Measurements from ENCODE around the gene CUL1. TPM values are rescaled to one million over a fixed set of nuclear protein-coding genes. Genes with fewer than 3 reads are reported as not detected.

Gene CUL1
- total RNA-seq, 4 donors from 2014 or later, result 73.1 to 87.1 (median 77.8) TPM

- intact Hi-C loops (cut with DNase I), result no loop called here
- Histone ChIP-seq H3K27ac (replicated peaks in 1 of 4) (no peak overlapping the region), H3K27me3 (no peaks in the 10 kb centered on the region), H3K4me3 (no peak overlapping the region), H3K36me3 (no peaks in the 10 kb centered on the region), H3K9me3 (no peaks in the 10 kb centered on the region), H3K4me1 (no peaks in the 10 kb centered on the region)
- WGBS, result 96% methylated on average over 2 of the region's 2 CpGs
- TF ChIP-seq EP300 (IDR thresholded peaks at IDR 0.05), result no peak
- TF ChIP-seq POLR2A (IDR thresholded peaks at IDR 0.05; ENCODE audit: low read depth), result no peak
- no peak for TF ChIP-seq CTCF (IDR thresholded peaks at IDR 0.05)
- TF ChIP-seq POLR2AphosphoS5 (IDR thresholded peaks at IDR 0.05), result no peak
- no peak for DNase-seq (ENCODE audit: extremely low spot score)
Observed at GRCh38 chr7:148834605-148835004, 135.9 kb downstream of the CUL1 start.

- no peaks in the 10 kb centered on the region for H3K9me3 ChIP-seq
- no peak for TF ChIP-seq EP300 (IDR thresholded peaks at IDR 0.05)
- no peak for TF ChIP-seq POLR2A (IDR thresholded peaks at IDR 0.05; ENCODE audit: low read depth)
- no peak for TF ChIP-seq CTCF (IDR thresholded peaks at IDR 0.05)
- TF ChIP-seq POLR2AphosphoS5 (IDR thresholded peaks at IDR 0.05), result no peak
- no peak overlapping the region for H3K27ac ChIP-seq (replicated peaks in 1 of 4)
- no peak for DNase-seq (ENCODE audit: extremely low spot score)
- intact Hi-C loops (cut with DNase I), result no loop called here
- H3K36me3 ChIP-seq, result no peaks in the 10 kb centered on the region
- 97% methylated on average over 4 of the region's 4 CpGs for WGBS
- no peak overlapping the region for H3K4me3 ChIP-seq
- no peaks in the 10 kb centered on the region for H3K4me1 ChIP-seq
- H3K27me3 ChIP-seq, result no peaks in the 10 kb centered on the region
Observed at GRCh38 chr7:148835854-148836253, 137.2 kb downstream of the CUL1 start.

GRCh38 chr7:148838905-148839304, 140.2 kb downstream of the CUL1 start:
- H3K36me3 ChIP-seq, result no peaks in the 10 kb centered on the region
- no peak overlapping the region for H3K27ac ChIP-seq (replicated peaks in 1 of 4)
- 85% methylated on average over 2 of the region's 2 CpGs for whole genome bisulfite sequencing
- no peak for DNase-seq (ENCODE audit: extremely low spot score)
- H3K4me1 ChIP-seq, result no peaks in the 10 kb centered on the region
- no peak for TF ChIP-seq POLR2AphosphoS5 (IDR thresholded peaks at IDR 0.05)
- TF ChIP-seq CTCF (IDR thresholded peaks at IDR 0.05), result no peak
- no peak for TF ChIP-seq POLR2A (IDR thresholded peaks at IDR 0.05; ENCODE audit: low read depth)
- no peak for TF ChIP-seq EP300 (IDR thresholded peaks at IDR 0.05)
- no peaks in the 10 kb centered on the region for H3K9me3 ChIP-seq
- no peaks in the 10 kb centered on the region for H3K27me3 ChIP-seq
- H3K4me3 ChIP-seq, result no peak overlapping the region
- intact Hi-C loops (cut with DNase I), result no loop called here

- Histone ChIP-seq H3K36me3 (no peaks in the 10 kb centered on the region), H3K4me1 (no peaks in the 10 kb centered on the region), H3K27ac (replicated peaks in 1 of 4) (no peak overlapping the region), H3K27me3 (no peaks in the 10 kb centered on the region), H3K9me3 (no peaks in the 10 kb centered on the region), H3K4me3 (no peak overlapping the region)
- intact Hi-C loops (cut with DNase I), result no loop called here
- 75% methylated on average over 9 of the region's 9 CpGs for WGBS
- TF ChIP-seq CTCF (IDR thresholded peaks at IDR 0.05) (no peak), EP300 (IDR thresholded peaks at IDR 0.05) (no peak), POLR2A (IDR thresholded peaks at IDR 0.05; ENCODE audit: low read depth) (no peak), POLR2AphosphoS5 (IDR thresholded peaks at IDR 0.05) (no peak)
- no peak for DNase-seq (ENCODE audit: extremely low spot score)
Observed at GRCh38 chr7:148847815-148848734, 149.4 kb downstream of the CUL1 start.

All from esophagus muscularis mucosa (tissue), 4 donors.